Mesodermal cell (in vitro differentiated cells): ENCODE measurements around the gene TNFRSF4.

Source experiments
- H3K27ac ChIP-seq: 2 replicates; pipeline ENCODE4 v1.7.0; 2013; ENCODE audit warnings: mild to moderate bottlenecking, low read depth, low read length, moderate library complexity; ENCODE audit not compliant: severe bottlenecking
- H3K36me3 ChIP-seq: 2 replicates; pipeline ENCODE4 v1.7.1; 2013; ENCODE audit warnings: mild to moderate bottlenecking, low read length, moderate library complexity; ENCODE audit not compliant: control insufficient read depth, insufficient read depth
- H3K4me1 ChIP-seq: one replicate; pipeline ENCODE4 v1.7.1; 2013; ENCODE audit warnings: mild to moderate bottlenecking, low read length; ENCODE audit not compliant: insufficient read depth, control insufficient read depth, poor library complexity, severe bottlenecking
- H3K4me3 ChIP-seq: 2 replicates; pipeline ENCODE4 v1.7.0; 2013; ENCODE audit warnings: low read length, control low read depth, mild to moderate bottlenecking; ENCODE audit not compliant: insufficient read depth, poor library complexity, severe bottlenecking; ENCODE audit errors: extremely low read depth
- H3K9me3 ChIP-seq: 2 replicates; pipeline ENCODE4 v1.7.1; 2013; ENCODE audit warnings: mild to moderate bottlenecking, low read length, moderate library complexity; ENCODE audit not compliant: control insufficient read depth
- WGBS, 2 experiments: methylation state at CpG; one replicate each; pipeline ENCODE4 v1.1.5; 2013; ENCODE audit warnings: missing lambda C conversion rate in 2 of 2; ENCODE audit not compliant: insufficient coverage in 2 of 2; 5-methylcytosine and 5-hydroxymethylcytosine counted together

Gene TNFRSF4

GRCh38 chr1:1237874-1238701, 24.1 kb upstream of the TNFRSF4 start:
- Histone ChIP-seq H3K36me3 (peaks cover 15% of the 10 kb centered on the region), H3K27ac (no peak overlapping the region), H3K4me3 (no peak overlapping the region), H3K4me1 (peaks cover 18% of the 10 kb centered on the region), H3K9me3 (no peaks in the 10 kb centered on the region)
- 91 to 92% methylated on average over 48 of the region's 48 CpGs for WGBS, 2 experiments

DNA sequence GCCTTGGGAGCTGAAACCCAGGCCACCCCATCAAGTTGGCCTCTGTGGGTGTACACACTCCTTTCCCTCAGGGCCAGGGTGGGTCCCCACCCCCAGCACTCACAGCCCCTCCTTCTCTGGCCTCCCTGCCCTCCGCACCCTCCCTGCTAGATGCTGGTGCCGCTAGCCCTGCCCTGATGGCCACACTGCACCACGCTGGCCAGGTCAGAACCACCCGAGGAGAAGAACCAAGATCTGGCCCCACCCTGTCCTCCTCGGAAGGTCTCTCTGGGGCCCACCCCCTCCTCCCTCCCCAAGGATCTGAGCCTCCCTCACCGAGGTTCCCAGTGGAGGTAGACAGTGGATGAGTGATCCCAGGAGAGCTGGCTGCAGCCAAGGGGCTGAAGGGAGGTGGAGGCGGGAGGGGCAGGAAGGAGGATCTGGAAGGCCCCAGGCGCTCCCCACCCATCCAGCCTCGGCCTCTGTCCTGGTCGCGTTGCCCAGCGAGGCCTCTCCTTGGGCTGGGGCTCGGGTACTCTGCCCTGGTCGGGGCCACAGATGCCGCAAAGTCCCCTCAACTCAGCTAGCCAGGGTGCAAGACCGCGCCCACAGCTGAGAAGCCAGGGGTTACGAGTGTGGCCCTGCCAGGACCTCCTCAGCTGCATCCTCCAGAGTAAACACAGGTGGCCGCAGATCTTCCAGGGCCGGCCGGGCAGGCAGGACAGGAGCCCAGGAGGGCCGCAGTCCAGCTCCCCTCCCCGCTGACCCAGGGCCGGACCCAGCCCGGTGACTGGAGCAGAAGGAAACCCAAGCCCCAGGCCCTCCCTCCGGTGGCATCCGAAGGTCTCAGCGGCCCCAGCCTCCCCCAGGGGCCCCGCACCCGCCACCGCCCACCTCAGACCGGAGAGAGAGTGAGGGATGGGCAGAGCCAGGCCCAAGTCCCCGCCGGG, 23.3 kb upstream of the TNFRSF4 start:
- WGBS, 2 experiments: 81 to 84% methylated on average over 27 to 30 of the region's 34 CpGs
- no peak overlapping the region for H3K4me3 ChIP-seq
- H3K27ac ChIP-seq: no peak overlapping the region
- H3K4me1 ChIP-seq: peaks cover 21% of the 10 kb centered on the region
- H3K36me3 ChIP-seq: peaks cover 15% of the 10 kb centered on the region
- no peaks in the 10 kb centered on the region for H3K9me3 ChIP-seq

DNA sequence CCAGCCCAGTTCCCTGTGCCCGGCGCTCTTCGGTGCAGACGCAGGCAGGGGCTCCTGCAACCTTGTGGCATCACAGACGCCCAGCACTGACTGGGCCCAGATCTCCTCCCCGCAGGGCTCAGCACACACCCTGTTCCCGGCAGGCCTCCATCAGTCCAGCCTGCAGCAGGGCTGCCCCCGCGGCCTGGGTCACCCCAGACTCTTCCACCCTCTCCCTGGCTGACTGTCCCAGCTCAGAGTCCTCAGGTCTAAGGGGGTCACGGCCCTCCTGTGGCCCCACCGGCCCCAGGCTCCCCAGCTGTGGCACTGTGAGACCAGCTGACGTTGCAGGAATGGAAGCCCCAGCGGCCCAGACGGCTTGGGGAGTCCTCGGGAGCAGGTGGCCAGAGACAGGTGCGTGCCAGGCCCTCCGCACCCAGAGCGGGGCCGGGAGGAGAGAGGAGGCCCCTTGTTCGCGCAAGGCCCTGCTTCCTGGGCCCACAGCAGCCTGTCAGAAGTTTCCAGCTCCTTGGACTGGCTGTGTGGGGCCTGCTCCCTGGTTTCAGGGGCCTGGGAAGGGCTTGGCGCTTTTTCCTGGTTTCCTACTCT, 22.3 kb upstream of the TNFRSF4 start:
- peaks cover 15% of the 10 kb centered on the region for H3K36me3 ChIP-seq
- 92 to 97% methylated on average over 14 to 16 of the region's 22 CpGs for WGBS, 2 experiments
- H3K4me3 ChIP-seq: no peak overlapping the region
- H3K9me3 ChIP-seq: no peaks in the 10 kb centered on the region
- peaks cover 21% of the 10 kb centered on the region for H3K4me1 ChIP-seq
- H3K27ac ChIP-seq: no peak overlapping the region

DNA sequence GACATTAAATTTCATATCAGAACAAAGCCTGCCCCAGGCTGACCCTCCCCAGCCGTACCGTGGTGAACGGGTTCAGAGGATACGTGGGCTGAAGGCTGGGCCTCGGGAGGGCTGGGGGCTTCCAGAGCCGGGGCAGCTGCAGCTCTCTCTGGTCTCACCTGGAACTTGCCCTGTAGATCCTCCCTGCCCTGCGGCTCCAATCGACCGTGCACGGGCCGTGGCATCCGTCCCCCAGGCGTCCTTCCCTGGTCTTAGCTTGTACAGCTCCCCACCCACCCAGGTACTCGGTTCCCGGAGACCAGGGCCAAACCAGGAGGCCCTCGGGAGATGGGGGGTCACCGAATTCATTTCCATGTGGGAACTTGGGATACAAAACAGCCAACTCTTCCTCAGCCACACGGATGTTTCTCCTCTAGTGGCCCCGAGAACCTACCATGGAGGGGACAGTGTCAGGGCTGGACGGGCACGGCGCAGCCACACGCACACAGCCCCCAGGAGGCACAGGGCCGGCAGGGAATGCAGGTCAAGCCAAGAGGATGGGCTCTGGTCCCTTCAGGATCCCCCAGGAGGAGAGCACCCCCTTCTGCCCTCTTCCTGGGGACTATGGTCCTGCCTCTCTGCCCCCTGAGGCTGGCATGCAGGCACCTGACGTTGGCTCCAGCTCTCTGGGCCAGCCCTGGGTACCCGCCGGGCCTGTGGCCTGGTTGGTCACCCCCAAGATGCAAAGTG, 21.2 kb upstream of the TNFRSF4 start:
- no peak overlapping the region for H3K27ac ChIP-seq
- no peaks in the 10 kb centered on the region for H3K9me3 ChIP-seq
- 94 to 95% methylated on average over 22 to 25 of the region's 27 CpGs for WGBS, 2 experiments
- H3K4me1 ChIP-seq: peaks cover 21% of the 10 kb centered on the region
- no peak overlapping the region for H3K4me3 ChIP-seq
- H3K36me3 ChIP-seq: peaks cover 16% of the 10 kb centered on the region

DNA sequence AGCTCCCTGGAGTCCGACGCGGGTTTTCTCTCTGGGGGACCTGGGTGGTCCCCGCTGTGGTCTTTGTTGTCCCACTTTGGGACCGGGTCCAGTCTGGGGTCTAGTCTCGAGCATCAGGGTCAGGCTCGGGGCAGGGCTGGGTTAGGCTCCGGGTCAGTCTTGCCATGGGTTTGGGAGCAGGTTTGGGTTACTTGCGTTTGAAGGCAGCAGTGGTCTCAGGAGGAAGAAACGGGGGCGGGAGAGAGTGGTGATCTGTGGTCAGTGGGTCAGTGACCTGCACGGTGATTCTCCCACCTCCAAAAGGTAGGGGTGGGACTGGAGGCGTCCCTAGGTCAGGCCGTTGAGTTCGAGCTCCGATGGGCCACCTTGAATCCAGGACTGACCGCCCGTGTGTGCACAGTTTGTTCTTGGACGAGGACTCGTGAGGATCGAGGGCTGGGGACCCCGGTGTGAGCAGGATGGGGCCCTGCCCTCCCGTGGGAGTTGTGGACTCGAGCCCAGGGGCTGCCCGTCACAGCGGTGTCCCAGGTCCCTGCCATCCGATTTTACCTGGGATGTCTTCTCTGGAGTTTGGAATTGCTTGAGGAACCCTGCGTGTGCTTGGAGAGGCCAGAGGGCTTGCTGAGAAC, 20.3 kb upstream of the TNFRSF4 start:
- peaks cover 24% of the 10 kb centered on the region for H3K36me3 ChIP-seq
- 96 to 97% methylated on average over 24 to 28 of the region's 28 CpGs for WGBS, 2 experiments
- H3K4me1 ChIP-seq: peaks cover 17% of the 10 kb centered on the region
- no peak overlapping the region for H3K4me3 ChIP-seq
- H3K27ac ChIP-seq: no peak overlapping the region
- H3K9me3 ChIP-seq: no peaks in the 10 kb centered on the region

DNA sequence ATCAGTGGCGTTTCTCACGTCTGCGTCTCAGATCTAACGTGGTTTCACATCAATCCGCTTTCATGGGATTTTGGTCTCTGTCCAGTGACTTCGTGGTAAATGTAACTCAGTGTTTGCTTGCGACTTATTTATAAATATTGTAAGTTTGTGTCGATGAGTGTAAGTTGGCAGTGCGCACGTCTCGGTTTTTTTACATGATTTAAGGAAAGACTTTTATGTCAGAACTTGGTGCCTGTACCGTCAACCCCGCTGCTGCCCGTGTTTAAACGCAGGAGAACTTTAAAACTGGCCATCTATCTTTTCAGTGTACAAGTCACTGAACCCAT, 19.6 kb upstream of the TNFRSF4 start:
- Histone ChIP-seq H3K27ac (no peak overlapping the region), H3K36me3 (peaks cover 31% of the 10 kb centered on the region), H3K9me3 (no peaks in the 10 kb centered on the region), H3K4me1 (peaks cover 17% of the 10 kb centered on the region), H3K4me3 (no peak overlapping the region)
- WGBS, 2 experiments: 96 to 97% methylated on average over 15 of the region's 15 CpGs

DNA sequence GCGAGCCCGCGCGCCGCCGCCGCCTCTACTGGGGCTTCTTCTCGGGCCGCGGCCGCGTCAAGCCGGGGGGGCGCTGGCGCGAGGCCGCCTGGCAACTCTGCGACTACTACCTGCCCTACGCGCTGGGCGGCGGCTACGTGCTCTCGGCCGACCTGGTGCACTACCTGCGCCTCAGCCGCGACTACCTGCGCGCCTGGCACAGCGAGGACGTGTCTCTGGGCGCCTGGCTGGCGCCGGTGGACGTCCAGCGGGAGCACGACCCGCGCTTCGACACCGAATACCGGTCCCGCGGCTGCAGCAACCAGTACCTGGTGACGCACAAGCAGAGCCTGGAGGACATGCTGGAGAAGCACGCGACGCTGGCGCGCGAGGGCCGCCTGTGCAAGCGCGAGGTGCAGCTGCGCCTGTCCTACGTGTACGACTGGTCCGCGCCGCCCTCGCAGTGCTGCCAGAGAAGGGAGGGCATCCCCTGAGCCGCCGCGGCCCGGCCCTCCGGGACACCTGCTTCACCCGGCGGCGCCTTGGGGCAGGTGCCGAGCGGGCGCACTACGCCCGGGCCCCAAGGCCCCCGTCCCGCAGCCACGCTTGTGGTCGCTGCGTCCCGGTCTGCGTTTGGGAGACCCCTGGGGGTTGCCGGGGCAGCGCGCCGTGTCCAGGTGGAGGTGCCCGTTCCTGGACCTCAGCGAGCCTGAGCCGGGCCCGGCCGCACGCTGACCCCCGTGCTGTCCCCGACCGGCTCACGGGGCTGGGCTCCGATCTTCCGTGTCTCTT, 19.0 kb upstream of the TNFRSF4 start:
- H3K4me3 ChIP-seq: peak overlapping the region; percentile 16
- peaks cover 36% of the 10 kb centered on the region for H3K36me3 ChIP-seq
- WGBS, 2 experiments: 96 to 97% methylated on average over 89 to 98 of the region's 98 CpGs
- H3K4me1 ChIP-seq: peaks cover 17% of the 10 kb centered on the region
- H3K9me3 ChIP-seq: no peaks in the 10 kb centered on the region
- H3K27ac ChIP-seq: no peak overlapping the region

- Histone ChIP-seq H3K4me3 (peak within 1 kb of the TSS; percentile 84), H3K27ac (peak within 1 kb of the TSS; percentile 86), H3K36me3 (peaks cover 40% of the 10 kb centered on the region), H3K9me3 (no peaks in the 10 kb centered on the region), H3K4me1 (peaks cover 12% of the 10 kb centered on the region)
- 27 to 32% methylated on average over 62 to 74 of the region's 100 CpGs for WGBS, 2 experiments
These were observed 18.3 kb upstream of the TNFRSF4 start, which contains the start of gene B3GALT6 for GRCh38 chr1:1232208-1232795. B3GALT6 (plus strand) TSS chr1:1232237; CDS start chr1:1232279, 42 bp downstream.
